Cardiac fibroblast (primary cell): ENCODE measurements around the gene SLC39A11.

Experiments
- DNase-seq, 2 donors: peaks; one replicate each; pipeline versions ENCODE4 v3.0.0 to v3.0.0-alpha.2; 2010; ENCODE audit warnings: low read depth in 2 of 2
- H3K4me3 ChIP-seq, 2 donors: replicated peaks in 1 of 2; 1 replicate in 1 of 2; 2 replicates in 1 of 2; pipeline ENCODE4 v1.5.1; 2011; ENCODE audit warnings: low read depth in 2 of 2, low read length in 2 of 2, mild to moderate bottlenecking in 2 of 2, moderate library complexity in 1 of 2
- CTCF ChIP-seq: IDR thresholded peaks from one replicate; pipeline ENCODE4 v1.5.1; 2011; ENCODE audit warnings: low read depth, mild to moderate bottlenecking, low read length, inconsistent platforms

The SLC39A11 gene

GRCh38 chr17:73058022-73058421, 34.5 kb downstream of the SLC39A11 start:
- peak; percentile 40 to 75 for DNase-seq
- TF ChIP-seq CTCF: no peak
- no peak overlapping the region for H3K4me3 ChIP-seq

- TF ChIP-seq CTCF: no peak
- no peak overlapping the region for H3K4me3 ChIP-seq
- DNase-seq: no peak
Measured at GRCh38 chr17:73057196-73057595, 35.3 kb downstream of the SLC39A11 start.

DNA sequence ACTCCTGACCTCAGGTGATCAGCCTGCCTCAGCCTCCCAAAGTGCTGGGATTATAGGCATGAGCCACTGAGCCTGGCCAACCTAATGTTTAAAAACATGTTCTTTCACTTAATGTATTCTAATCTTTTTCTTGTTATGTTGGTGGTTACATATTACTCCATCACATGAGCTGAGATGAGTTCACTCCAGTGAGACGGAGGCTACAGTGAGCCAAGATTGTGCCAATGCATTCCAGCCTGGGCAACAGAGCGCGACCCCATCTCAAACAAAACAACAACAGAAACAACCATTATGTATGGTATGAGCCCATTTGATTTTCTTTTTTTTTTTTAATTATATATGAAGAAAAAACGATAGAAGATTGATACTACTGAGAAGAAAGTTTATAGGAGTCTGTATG, 39.6 kb downstream of the SLC39A11 start:
- H3K4me3 ChIP-seq: no peak overlapping the region
- DNase-seq: no peak
- TF ChIP-seq CTCF: no peak

DNA sequence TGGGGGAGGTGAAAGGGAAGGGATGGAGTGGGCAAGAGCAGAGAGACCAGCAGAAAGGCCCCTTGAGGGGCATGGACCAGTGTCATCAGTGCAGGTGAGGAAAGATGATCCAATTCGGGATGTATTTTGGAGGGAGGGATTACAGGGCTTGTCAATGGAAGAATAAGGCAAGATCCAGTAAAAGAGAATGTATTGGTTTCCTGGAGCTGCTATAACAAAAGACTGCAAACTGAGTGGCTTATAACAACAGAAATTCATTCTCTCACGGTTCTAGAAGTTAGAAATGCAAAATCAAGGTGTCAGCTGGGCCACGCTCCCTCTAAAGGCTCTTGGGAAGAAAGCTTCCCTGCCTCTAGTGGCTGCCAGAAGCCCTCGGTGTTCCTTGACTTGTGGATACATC, 41.7 kb downstream of the SLC39A11 start:
- no peak overlapping the region for H3K4me3 ChIP-seq
- DNase-seq: no peak
- TF ChIP-seq CTCF: no peak

GRCh38 chr17:73048170-73048569, 44.3 kb downstream of the SLC39A11 start:
- no peak for DNase-seq
- TF ChIP-seq CTCF: no peak
- H3K4me3 ChIP-seq: no peak overlapping the region

- H3K4me3 ChIP-seq: no peak overlapping the region
- TF ChIP-seq CTCF: no peak
- DNase-seq: no peak
Measured at GRCh38 chr17:73045724-73046123, 46.8 kb downstream of the SLC39A11 start.

GRCh38 chr17:73043686-73044581, 48.6 kb downstream of the SLC39A11 start:
- H3K4me3 ChIP-seq: no peak overlapping the region
- no peak for TF ChIP-seq CTCF
- peak; percentile 88 to 94 for DNase-seq
